HFF-Myc (cell line): ENCODE results near the gene MAX.

Source experiments
- DNase-seq: peaks from one replicate; pipeline ENCODE4 v3.0.0-alpha.2; 2011; ENCODE audit warnings: low read depth; ENCODE audit errors: extremely low read depth
- H3K4me3 ChIP-seq: replicated peaks from 2 replicates; pipeline ENCODE4 v1.5.1; 2011; ENCODE audit warnings: low read depth, mild to moderate bottlenecking, control low read depth, low read length
- CTCF ChIP-seq: IDR thresholded peaks from 2 replicates; pipeline ENCODE4 v1.5.1; 2012; ENCODE audit warnings: mild to moderate bottlenecking, low read depth, low read length, control low read depth; ENCODE audit errors: missing control alignments

The MAX gene

GRCh38 chr14:65080960-65081747 lies 21.2 kb downstream of the MAX start:
- no peak for DNase-seq
- no peak overlapping the region for H3K4me3 ChIP-seq
- no peak for TF ChIP-seq CTCF

- TF ChIP-seq CTCF = no peak
- no peak overlapping the region for H3K4me3 ChIP-seq
- DNase-seq = no peak
These were observed 22.5 kb downstream of the MAX start for GRCh38 chr14:65079768-65080167.

GRCh38 chr14:65079201-65079600 lies 23.1 kb downstream of the MAX start:
- TF ChIP-seq CTCF = no peak
- no peak for DNase-seq
- no peak overlapping the region for H3K4me3 ChIP-seq

GRCh38 chr14:65077318-65077717 lies 25.0 kb downstream of the MAX start:
- no peak for TF ChIP-seq CTCF
- DNase-seq = no peak
- no peak overlapping the region for H3K4me3 ChIP-seq

GRCh38 chr14:65075628-65076325 lies 26.5 kb downstream of the MAX start:
- TF ChIP-seq CTCF = no peak
- H3K4me3 ChIP-seq = no peak overlapping the region
- no peak for DNase-seq

- no peak overlapping the region for H3K4me3 ChIP-seq
- TF ChIP-seq CTCF = no peak
- no peak for DNase-seq
These were observed 27.7 kb downstream of the MAX start for GRCh38 chr14:65074449-65075150.
